Nephron progenitor cell (in vitro differentiated cells): ENCODE results near the gene PARN.

ENCODE experiments used
- DNase-seq: peaks from one replicate; pipeline ENCODE4 v3.0.0; 2021
- H3K27ac Mint-ChIP-seq: 2 replicates; pipeline ENCODE4 v1.8.0; 2021; ENCODE audit warnings: mild to moderate bottlenecking, moderate library complexity, mixed read lengths
- H3K27me3 Mint-ChIP-seq: 2 replicates; pipeline ENCODE4 v1.8.0; 2021; ENCODE audit warnings: mild to moderate bottlenecking, low read depth, mixed read lengths; ENCODE audit not compliant: poor library complexity
- H3K36me3 Mint-ChIP-seq: 2 replicates; pipeline ENCODE4 v1.8.0; 2021; ENCODE audit warnings: low read depth, mixed read lengths
- H3K4me1 Mint-ChIP-seq: 2 replicates; pipeline ENCODE4 v1.8.0; 2021; ENCODE audit warnings: mixed read lengths
- H3K4me3 Mint-ChIP-seq: 2 replicates; pipeline ENCODE4 v1.8.0; 2021; ENCODE audit warnings: mild to moderate bottlenecking, moderate library complexity, mixed read lengths
- H3K9me3 Mint-ChIP-seq: 2 replicates; pipeline ENCODE4 v1.8.0; 2021; ENCODE audit warnings: mild to moderate bottlenecking, moderate library complexity, mixed read lengths
- TF ChIP-seq, protein P1 (sequence below): fragments of 200-600 bp; sonication (generic); IDR thresholded peaks from 2 replicates; pipeline ENCODE4 v1.5.0; 2021; ENCODE audit warnings: antibody characterized with exemption

PARN gene

DNA sequence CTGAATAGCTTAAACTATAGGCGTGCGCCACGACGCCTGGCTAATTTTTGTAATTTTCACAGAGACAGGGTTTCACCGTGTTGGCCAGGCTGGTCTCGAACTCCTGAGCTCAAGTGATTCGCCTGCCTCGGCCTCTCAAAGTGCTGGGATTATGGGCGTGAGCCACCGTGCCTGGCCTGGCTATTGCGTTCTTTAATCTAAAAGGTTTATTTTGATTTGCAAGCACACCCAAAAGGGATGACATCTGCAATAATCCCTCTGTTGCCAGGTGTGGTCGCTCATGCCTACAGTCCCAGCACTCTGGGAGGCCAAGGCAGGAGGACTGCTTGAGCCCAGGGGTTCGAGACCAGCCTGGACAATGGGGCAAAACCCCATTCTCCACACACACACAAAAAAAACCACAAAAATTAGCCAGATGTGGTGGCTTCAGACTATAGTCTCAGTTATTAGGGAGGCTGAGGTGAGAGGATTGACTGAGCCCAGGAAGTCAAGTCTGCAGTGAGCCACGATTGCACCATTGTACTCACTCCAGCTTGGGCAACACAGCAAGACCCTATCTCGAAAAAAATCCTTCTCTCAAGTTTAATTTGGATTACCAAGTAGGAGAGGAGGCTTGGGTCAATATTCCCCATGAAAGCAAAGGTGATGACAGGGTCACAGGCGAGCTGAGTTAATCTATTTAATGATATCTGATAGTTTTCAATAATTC is 144.1 kb downstream of the PARN start:
- no peak overlapping the region for H3K4me3 Mint-ChIP-seq
- H3K27me3 Mint-ChIP-seq, result no peaks in the 10 kb centered on the region
- H3K27ac Mint-ChIP-seq, result no peak overlapping the region
- TF ChIP-seq, protein P1, sequence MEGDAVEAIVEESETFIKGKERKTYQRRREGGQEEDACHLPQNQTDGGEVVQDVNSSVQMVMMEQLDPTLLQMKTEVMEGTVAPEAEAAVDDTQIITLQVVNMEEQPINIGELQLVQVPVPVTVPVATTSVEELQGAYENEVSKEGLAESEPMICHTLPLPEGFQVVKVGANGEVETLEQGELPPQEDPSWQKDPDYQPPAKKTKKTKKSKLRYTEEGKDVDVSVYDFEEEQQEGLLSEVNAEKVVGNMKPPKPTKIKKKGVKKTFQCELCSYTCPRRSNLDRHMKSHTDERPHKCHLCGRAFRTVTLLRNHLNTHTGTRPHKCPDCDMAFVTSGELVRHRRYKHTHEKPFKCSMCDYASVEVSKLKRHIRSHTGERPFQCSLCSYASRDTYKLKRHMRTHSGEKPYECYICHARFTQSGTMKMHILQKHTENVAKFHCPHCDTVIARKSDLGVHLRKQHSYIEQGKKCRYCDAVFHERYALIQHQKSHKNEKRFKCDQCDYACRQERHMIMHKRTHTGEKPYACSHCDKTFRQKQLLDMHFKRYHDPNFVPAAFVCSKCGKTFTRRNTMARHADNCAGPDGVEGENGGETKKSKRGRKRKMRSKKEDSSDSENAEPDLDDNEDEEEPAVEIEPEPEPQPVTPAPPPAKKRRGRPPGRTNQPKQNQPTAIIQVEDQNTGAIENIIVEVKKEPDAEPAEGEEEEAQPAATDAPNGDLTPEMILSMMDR, result no peak
- H3K36me3 Mint-ChIP-seq, result peaks cover 16% of the 10 kb centered on the region
- no peak for DNase-seq
- peaks cover 4% of the 10 kb centered on the region for H3K9me3 Mint-ChIP-seq
- H3K4me1 Mint-ChIP-seq, result peaks cover 44% of the 10 kb centered on the region

DNA sequence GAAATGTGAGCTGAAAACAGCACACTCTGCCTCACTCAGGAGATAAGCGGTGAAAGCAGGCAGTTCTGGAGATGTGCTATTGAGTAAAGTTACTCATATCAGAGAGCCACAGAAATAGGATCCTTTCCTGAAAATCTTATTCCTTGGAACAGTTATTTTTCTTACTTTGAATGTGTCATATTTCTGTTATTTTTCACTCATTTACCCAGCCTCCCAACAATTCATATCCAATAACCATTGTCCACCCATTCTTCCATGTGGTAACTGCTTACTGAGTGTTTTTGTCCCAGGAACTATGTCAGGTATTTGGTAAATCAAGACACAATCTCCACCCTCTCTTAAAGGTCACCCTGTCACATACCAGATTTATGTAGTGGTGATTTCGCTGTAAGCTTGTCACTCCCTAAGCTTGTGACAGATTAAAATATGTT is 144.9 kb downstream of the PARN start:
- Mint-ChIP-seq H3K4me3 (no peak overlapping the region), H3K36me3 (peaks cover 24% of the 10 kb centered on the region), H3K27ac (peak overlapping the region; percentile 94), H3K4me1 (peaks cover 44% of the 10 kb centered on the region), H3K9me3 (peaks cover 10% of the 10 kb centered on the region), H3K27me3 (no peaks in the 10 kb centered on the region)
- DNase-seq, result no peak
- TF ChIP-seq, protein P1, result no peak

DNA sequence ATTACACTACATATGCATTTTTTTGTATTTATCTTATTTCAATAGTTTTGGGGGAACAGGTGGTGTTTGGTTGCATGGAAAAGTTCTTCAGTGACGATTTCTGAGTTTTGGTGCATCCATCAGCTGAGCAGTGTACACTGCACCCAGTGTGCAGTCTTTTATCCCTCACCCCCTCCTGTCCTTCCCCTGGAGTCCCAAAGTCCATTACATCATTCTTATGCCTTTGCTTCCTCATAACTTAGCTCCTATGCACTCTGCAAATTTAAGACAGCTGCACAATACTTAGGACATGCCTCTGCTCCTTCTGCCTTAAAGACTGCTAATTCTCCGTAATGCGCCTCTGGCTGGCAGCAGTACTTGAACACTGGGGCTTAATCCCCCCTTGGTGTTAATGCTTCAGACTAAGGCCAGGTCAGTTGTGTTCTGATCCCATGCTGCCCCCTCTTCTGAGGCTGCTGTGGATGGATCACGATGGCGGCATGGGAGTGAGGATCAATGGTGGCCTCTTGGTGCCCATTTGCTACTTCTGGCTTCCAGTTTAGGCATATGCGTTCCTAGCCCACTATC is 146.2 kb downstream of the PARN start:
- TF ChIP-seq, protein P1, result no peak
- Mint-ChIP-seq H3K36me3 (peaks cover 36% of the 10 kb centered on the region), H3K9me3 (peaks cover 22% of the 10 kb centered on the region), H3K27ac (no peak overlapping the region), H3K27me3 (no peaks in the 10 kb centered on the region), H3K4me1 (peaks cover 36% of the 10 kb centered on the region), H3K4me3 (no peak overlapping the region)
- DNase-seq, result no peak

DNA sequence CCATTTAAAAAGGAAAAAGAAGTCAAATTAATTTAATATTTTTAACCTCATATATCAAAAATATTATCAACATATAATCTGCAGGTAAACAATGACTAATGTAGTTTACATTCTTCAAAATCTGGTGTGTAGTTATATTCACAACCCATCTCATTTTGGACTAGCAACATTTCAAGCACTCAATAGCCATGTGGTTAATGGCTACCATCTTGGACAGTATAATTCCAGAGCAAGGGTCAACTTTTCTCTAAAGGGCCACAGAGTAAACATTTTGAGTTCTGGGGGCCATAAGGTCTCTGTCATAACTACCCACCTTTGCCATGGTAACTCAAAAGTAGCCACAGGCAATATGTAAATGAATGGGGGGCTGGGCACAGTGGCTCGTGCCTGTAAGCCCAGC is 153.9 kb downstream of the PARN start:
- H3K36me3 Mint-ChIP-seq, result peaks cover 46% of the 10 kb centered on the region
- H3K9me3 Mint-ChIP-seq, result peaks cover 35% of the 10 kb centered on the region
- H3K4me3 Mint-ChIP-seq, result no peak overlapping the region
- H3K27ac Mint-ChIP-seq, result no peak overlapping the region
- no peak for DNase-seq
- peaks cover 11% of the 10 kb centered on the region for H3K4me1 Mint-ChIP-seq
- no peaks in the 10 kb centered on the region for H3K27me3 Mint-ChIP-seq
- TF ChIP-seq, protein P1, result no peak

DNA sequence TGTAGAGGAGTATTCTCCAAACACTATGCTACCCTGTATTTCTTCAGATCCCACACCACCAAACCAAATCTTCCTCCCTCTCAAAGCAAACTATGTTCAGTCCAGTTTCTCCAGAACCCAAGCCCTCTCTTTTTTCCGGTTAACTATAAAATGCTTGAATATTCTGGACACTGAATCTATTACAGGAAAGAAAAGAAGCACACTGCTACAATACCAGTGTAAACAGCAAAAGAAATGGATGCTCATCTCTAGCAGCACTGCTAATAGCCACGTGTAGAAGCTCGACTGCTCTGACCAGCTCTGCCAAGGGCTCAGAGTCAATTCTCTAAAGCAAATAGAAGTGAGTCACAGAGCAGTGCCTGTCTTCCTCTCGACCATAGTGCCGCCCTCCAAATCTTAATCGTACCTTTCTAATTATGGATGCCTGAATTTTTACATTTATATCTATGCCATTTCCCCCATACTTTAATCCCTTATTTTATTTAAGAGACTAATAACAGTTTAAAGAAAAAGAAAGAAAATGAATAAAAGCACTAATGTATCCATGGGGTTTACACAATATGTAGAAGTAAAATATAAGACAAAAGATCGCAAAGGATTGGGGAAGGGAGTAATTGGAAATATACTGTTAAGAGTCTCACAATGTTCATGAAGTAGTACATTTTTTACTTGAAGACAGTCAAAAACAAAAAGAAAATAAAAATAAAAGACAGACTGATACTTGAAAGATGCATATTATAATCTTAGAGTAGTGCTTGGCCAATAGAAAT is 154.5 kb downstream of the PARN start:
- DNase-seq, result no peak
- TF ChIP-seq, protein P1, result no peak
- no peak overlapping the region for H3K4me3 Mint-ChIP-seq
- H3K4me1 Mint-ChIP-seq, result peaks cover 11% of the 10 kb centered on the region
- H3K27ac Mint-ChIP-seq, result no peak overlapping the region
- H3K36me3 Mint-ChIP-seq, result peaks cover 39% of the 10 kb centered on the region
- no peaks in the 10 kb centered on the region for H3K27me3 Mint-ChIP-seq
- H3K9me3 Mint-ChIP-seq, result peaks cover 34% of the 10 kb centered on the region
